Endothelial cell of umbilical vein (primary cell): ENCODE results near the gene PIP4P1. TPM values are rescaled to one million over a fixed set of nuclear protein-coding genes. Genes with fewer than 3 reads are reported as not detected.

Experiments
- BruUV-seq: library from RNA; stranded (reverse); fragments of 400-500 nt; replicated peaks from 2 replicates; lab custom pipeline; 2021; lab: Mats Ljungman, UMichigan
- CTCF ChIA-PET: fragments of 300-600, 350-600 bp; sonication (Branson Sonifier 250); formaldehyde crosslinking; loops from one replicate; lab custom pipeline; 2021; ENCODE audit warnings: antibody characterized with exemption, inconsistent platforms; lab: Charles Lee
- POLR2A ChIA-PET: fragments of 300-600, 350-600 bp; sonication (Branson Sonifier 250); formaldehyde crosslinking; loops from one replicate; lab custom pipeline; 2021; ENCODE audit warnings: antibody characterized with exemption, inconsistent platforms; lab: Charles Lee
- DNase-seq: peaks from one replicate; pipeline ENCODE4 v3.0.0-alpha.2; 2011; ENCODE audit warnings: low read depth, low spot score
- FAIRE-seq: peaks from 2 replicates; lab custom pipeline; 2011; peaks lifted over from hg19 to GRCh38; lab: Jason Lieb, UNC
- H2AFZ ChIP-seq: 2 replicates; pipeline ENCODE4 v1.6.0; 2012; ENCODE audit warnings: low read depth, low read length, control low read depth, inconsistent platforms
- H3K27ac ChIP-seq: 2 replicates; pipeline ENCODE4 v1.5.1; 2011; ENCODE audit warnings: low read depth, mild to moderate bottlenecking, control low read depth, low read length, moderate library complexity; ENCODE audit not compliant: insufficient read depth
- H3K27me3 ChIP-seq, 2 experiments: 2 replicates each; pipeline versions ENCODE4 v1.6.0 to v1.6.1; 2011; ENCODE audit warnings: low read length in 2 of 2, mixed read lengths in 1 of 2; ENCODE audit not compliant: control insufficient read depth in 2 of 2, insufficient read depth in 2 of 2
- H3K36me3 ChIP-seq, 2 experiments: 2 replicates in 1 of 2; 3 replicates in 1 of 2; pipeline ENCODE4 v1.5.1; 2011; ENCODE audit warnings: low read length in 2 of 2, mild to moderate bottlenecking in 1 of 2, moderate library complexity in 1 of 2; ENCODE audit not compliant: control insufficient read depth in 2 of 2, insufficient read depth in 2 of 2; ENCODE audit errors: extremely low read depth in 1 of 2
- H3K4me1 ChIP-seq: 3 replicates; pipeline ENCODE4 v1.5.1; 2011; ENCODE audit warnings: mild to moderate bottlenecking, low read length; ENCODE audit not compliant: control insufficient read depth, insufficient read depth; ENCODE audit errors: extremely low read depth
- H3K4me2 ChIP-seq: 2 replicates; pipeline ENCODE4 v1.6.1; 2011; ENCODE audit warnings: low read length, control low read depth, mixed read lengths; ENCODE audit not compliant: insufficient read depth
- H3K4me3 ChIP-seq, 3 experiments: fragments of 200-600 bp in 1 of 3; sonication (generic), shearing (Covaris generic) in 1 of 3; replicated peaks in 1 of 3; 2 replicates each; pipeline ENCODE4 v1.5.1; 2011 to 2016; ENCODE audit warnings: control low read depth in 3 of 3, low read length in 3 of 3, mild to moderate bottlenecking in 2 of 3, inconsistent platforms in 1 of 3, low read depth in 1 of 3, moderate library complexity in 1 of 3; ENCODE audit not compliant: insufficient read depth in 1 of 3
- H3K79me2 ChIP-seq: 2 replicates; pipeline ENCODE4 v1.6.0; 2012; ENCODE audit warnings: low read length, inconsistent platforms; ENCODE audit not compliant: control insufficient read depth, insufficient read depth
- H3K9ac ChIP-seq: replicated peaks from 2 replicates; pipeline ENCODE3; 2011; ENCODE audit warnings: low read length, control low read depth; ENCODE audit not compliant: insufficient read depth; ENCODE audit errors: extremely low read depth
- H3K9me1 ChIP-seq: replicated peaks from 3 replicates; pipeline ENCODE4 v1.6.0; 2011; ENCODE audit warnings: mild to moderate bottlenecking, low read length; ENCODE audit not compliant: control insufficient read depth, insufficient read depth; ENCODE audit errors: extremely low read depth
- H3K9me3 ChIP-seq: replicated peaks from 2 replicates; pipeline ENCODE4 v1.5.1; 2012; ENCODE audit warnings: low read length, inconsistent platforms; ENCODE audit not compliant: control insufficient read depth, insufficient read depth
- H4K20me1 ChIP-seq: replicated peaks from 2 replicates; pipeline ENCODE3; 2011; ENCODE audit warnings: mild to moderate bottlenecking, low read length; ENCODE audit not compliant: control insufficient read depth, insufficient read depth; ENCODE audit errors: extremely low read depth
- EZH2 ChIP-seq: IDR thresholded peaks from 2 replicates; pipeline ENCODE4 v1.6.1; 2012; ENCODE audit warnings: borderline replicate concordance, low read depth, mild to moderate bottlenecking, moderate library complexity, low read length, inconsistent platforms; ENCODE audit not compliant: severe bottlenecking
- FOS ChIP-seq: IDR thresholded peaks from 2 replicates; pipeline ENCODE4 v1.6.1; 2011; ENCODE audit warnings: mild to moderate bottlenecking, low read length, moderate library complexity, borderline replicate concordance; ENCODE audit not compliant: insufficient read depth
- GATA2 ChIP-seq: IDR thresholded peaks from 2 replicates; pipeline ENCODE4 v1.7.0; 2011; ENCODE audit warnings: low read depth, mild to moderate bottlenecking, moderate library complexity, mixed read lengths, low read length; ENCODE audit not compliant: insufficient read length, insufficient read depth
- JUN ChIP-seq: IDR thresholded peaks from 2 replicates; pipeline ENCODE4 v1.6.1; 2011; ENCODE audit warnings: borderline replicate concordance, low read depth; ENCODE audit not compliant: insufficient read length, insufficient read depth
- MYC ChIP-seq: IDR thresholded peaks from one replicate; pipeline ENCODE4 v1.6.1; 2011; ENCODE audit warnings: mild to moderate bottlenecking, low read depth, low read length
- POLR2A ChIP-seq: IDR thresholded peaks from 2 replicates; pipeline ENCODE4 v1.6.1; 2012; ENCODE audit warnings: low read depth, mild to moderate bottlenecking, control low read depth, low read length
- POLR2AphosphoS5 ChIP-seq: IDR thresholded peaks from 2 replicates; pipeline ENCODE4 v1.6.1; 2012; ENCODE audit warnings: low read depth, mild to moderate bottlenecking, control low read depth, low read length, moderate library complexity; ENCODE audit not compliant: insufficient read depth
- dilution Hi-C: fragments of 300-500 bp; cut with MboI; formaldehyde crosslinking; loops from one replicate; pipeline ENCODE4 v1.15.0; 2019; ENCODE audit warnings: low sequenced_read_pairs; ENCODE audit not compliant: extremely low pct_ligation_motif_present
- intact Hi-C: fragments of 100-400 bp; cut with micrococcal nuclease; formaldehyde crosslinking; loops from one replicate; pipeline ENCODE4 v1.10.0; 2022
- polyA plus RNA-seq, 4 experiments: library from polyadenylated mRNA; depleted of rRNA in 3 of 4; stranded (reverse) in 3 of 4; unstranded in 1 of 4; fragments of >200 nt; gene quantifications; 2 replicates each; pipeline versions ENCODE4 v1.2.1 to v1.2.3, GENCODE V29; 2011 to 2012; ENCODE audit warnings: missing spikeins in 1 of 4
- total RNA-seq: library from RNA; stranded (reverse); gene quantifications from 2 replicates; pipeline ENCODE4 v1.2.3, GENCODE V29; 2021
- TF ChIP-seq, protein P1 (sequence below): IDR thresholded peaks from 2 replicates; pipeline ENCODE4 v1.6.1; 2011; ENCODE audit not compliant: insufficient read depth, insufficient read length
- TF ChIP-seq, protein P2 (sequence below), 2 donors: IDR thresholded peaks; 1 replicate in 1 of 2; 2 replicates in 1 of 2; pipeline ENCODE4 v1.5.1; 2011; ENCODE audit warnings: low read length in 2 of 2, mild to moderate bottlenecking in 2 of 2, moderate library complexity in 2 of 2, control low read depth in 1 of 2, inconsistent platforms in 1 of 2, low read depth in 1 of 2; ENCODE audit not compliant: insufficient read depth in 1 of 2; ENCODE audit errors: extremely low read depth in 1 of 2

PIP4P1 gene
- total and polyA plus RNA-seq, 2 donors (not counting 3 experiments of a cell fraction or from before 2014, with no cell fraction given) = 28.6 to 52.5 TPM

- H3K27me3 ChIP-seq = no peaks in the 10 kb centered on the region
- no peak for DNase-seq
- no peak overlapping the region for H3K9ac ChIP-seq
- no peak overlapping the region for H3K4me3 ChIP-seq
- H3K27ac ChIP-seq = no peak overlapping the region
- H3K36me3 ChIP-seq = no peaks in the 10 kb centered on the region
- H3K9me1 ChIP-seq = no peaks in the 10 kb centered on the region
- no peak overlapping the region for H2AFZ ChIP-seq
- TF ChIP-seq, protein P1, sequence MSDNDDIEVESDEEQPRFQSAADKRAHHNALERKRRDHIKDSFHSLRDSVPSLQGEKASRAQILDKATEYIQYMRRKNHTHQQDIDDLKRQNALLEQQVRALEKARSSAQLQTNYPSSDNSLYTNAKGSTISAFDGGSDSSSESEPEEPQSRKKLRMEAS = no peak
- TF ChIP-seq MYC (no peak), EZH2 (no peak), GATA2 (no peak), JUN (no peak), FOS (no peak), POLR2AphosphoS5 (no peak), POLR2A (no peak)
- TF ChIP-seq, protein P2, sequence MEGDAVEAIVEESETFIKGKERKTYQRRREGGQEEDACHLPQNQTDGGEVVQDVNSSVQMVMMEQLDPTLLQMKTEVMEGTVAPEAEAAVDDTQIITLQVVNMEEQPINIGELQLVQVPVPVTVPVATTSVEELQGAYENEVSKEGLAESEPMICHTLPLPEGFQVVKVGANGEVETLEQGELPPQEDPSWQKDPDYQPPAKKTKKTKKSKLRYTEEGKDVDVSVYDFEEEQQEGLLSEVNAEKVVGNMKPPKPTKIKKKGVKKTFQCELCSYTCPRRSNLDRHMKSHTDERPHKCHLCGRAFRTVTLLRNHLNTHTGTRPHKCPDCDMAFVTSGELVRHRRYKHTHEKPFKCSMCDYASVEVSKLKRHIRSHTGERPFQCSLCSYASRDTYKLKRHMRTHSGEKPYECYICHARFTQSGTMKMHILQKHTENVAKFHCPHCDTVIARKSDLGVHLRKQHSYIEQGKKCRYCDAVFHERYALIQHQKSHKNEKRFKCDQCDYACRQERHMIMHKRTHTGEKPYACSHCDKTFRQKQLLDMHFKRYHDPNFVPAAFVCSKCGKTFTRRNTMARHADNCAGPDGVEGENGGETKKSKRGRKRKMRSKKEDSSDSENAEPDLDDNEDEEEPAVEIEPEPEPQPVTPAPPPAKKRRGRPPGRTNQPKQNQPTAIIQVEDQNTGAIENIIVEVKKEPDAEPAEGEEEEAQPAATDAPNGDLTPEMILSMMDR (IDR thresholded peaks at IDR 0.05; ENCODE audit: extremely low read depth in 1 of 2, insufficient read depth in 1 of 2, low read depth in 1 of 2, low read length in 2 of 2) = no peak
- dilution Hi-C loops = no loop called here
- no peak for FAIRE-seq
- no TSS peak for BruUV-seq
- ChIA-PET POLR2A (no interaction called here), CTCF (interaction anchor here (0.5 to 1.4 kb wide), 3 partner anchors 9 to 1129 kb away, joined by 3 to 4 read pairs (median 4); partner anchors contain the start of genes APEX1 and OSGEP)
- intact Hi-C loops = no loop called here
- H3K4me2 ChIP-seq = no peak overlapping the region
- no peaks in the 10 kb centered on the region for H3K79me2 ChIP-seq
- no peaks in the 10 kb centered on the region for H3K9me3 ChIP-seq
- H3K4me1 ChIP-seq = peaks cover 10% of the 10 kb centered on the region
- H4K20me1 ChIP-seq = no peaks in the 10 kb centered on the region
Measured at GRCh38 chr14:20417250-20418186, 43.7 kb downstream of the PIP4P1 start.
